ENCODE measurements around the gene SERAC1. TPM values are rescaled to one million over a fixed set of nuclear protein-coding genes. Genes with fewer than 3 reads are reported as not detected.

SERAC1 gene
- total RNA-seq, 1 experiment from 2014 or later, result 7.6 TPM

DNA sequence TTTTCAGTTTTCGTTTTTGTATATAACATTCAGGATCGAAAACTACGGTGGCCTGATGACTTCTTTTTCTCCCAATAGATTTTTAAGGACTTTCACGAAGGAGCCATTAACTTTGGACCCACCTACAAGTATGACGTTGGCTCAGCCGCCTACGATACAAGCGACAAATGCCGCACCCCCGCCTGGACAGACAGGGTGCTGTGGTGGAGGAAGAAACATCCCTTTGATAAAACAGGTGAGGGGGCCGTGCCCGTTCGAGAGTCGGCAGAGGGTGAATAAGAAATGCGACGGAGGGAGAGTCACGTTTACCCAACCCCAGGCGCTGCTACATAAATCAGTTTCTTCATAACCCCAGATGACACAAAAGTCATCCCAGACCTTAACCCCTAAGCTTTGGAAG, 91.5 kb downstream of the SERAC1 start:
- TF ChIP-seq, protein P1, sequence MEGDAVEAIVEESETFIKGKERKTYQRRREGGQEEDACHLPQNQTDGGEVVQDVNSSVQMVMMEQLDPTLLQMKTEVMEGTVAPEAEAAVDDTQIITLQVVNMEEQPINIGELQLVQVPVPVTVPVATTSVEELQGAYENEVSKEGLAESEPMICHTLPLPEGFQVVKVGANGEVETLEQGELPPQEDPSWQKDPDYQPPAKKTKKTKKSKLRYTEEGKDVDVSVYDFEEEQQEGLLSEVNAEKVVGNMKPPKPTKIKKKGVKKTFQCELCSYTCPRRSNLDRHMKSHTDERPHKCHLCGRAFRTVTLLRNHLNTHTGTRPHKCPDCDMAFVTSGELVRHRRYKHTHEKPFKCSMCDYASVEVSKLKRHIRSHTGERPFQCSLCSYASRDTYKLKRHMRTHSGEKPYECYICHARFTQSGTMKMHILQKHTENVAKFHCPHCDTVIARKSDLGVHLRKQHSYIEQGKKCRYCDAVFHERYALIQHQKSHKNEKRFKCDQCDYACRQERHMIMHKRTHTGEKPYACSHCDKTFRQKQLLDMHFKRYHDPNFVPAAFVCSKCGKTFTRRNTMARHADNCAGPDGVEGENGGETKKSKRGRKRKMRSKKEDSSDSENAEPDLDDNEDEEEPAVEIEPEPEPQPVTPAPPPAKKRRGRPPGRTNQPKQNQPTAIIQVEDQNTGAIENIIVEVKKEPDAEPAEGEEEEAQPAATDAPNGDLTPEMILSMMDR (conservative IDR thresholded peaks at IDR 0.05), result no peak
- Histone ChIP-seq H3K4me1 (ENCODE audit: insufficient read depth, low read length) (no peaks in the 10 kb centered on the region), H2BK5ac (ENCODE audit: insufficient read length, low read length) (no peak overlapping the region), H2BK20ac (ENCODE audit: low read depth, low read length, poor library complexity, severe bottlenecking) (no peak overlapping the region), H2BK120ac (ENCODE audit: low read depth, low read length, poor library complexity, severe bottlenecking) (no peak overlapping the region), H3K23ac (ENCODE audit: insufficient read length, low read depth, low read length) (no peak overlapping the region), H3K9me3 (ENCODE audit: control insufficient read depth, low read depth, low read length) (no peaks in the 10 kb centered on the region), H3K4ac (ENCODE audit: low read depth, low read length) (no peak overlapping the region), H3K23me2 (ENCODE audit: insufficient read length, low read depth, low read length, poor library complexity, severe bottlenecking) (no peaks in the 10 kb centered on the region), H2BK15ac (ENCODE audit: low read depth, low read length) (no peak overlapping the region), H4K5ac (ENCODE audit: insufficient read length, low read depth, low read length) (no peak overlapping the region), H3K9ac (ENCODE audit: extremely low read depth, insufficient read length, low read length) (no peak overlapping the region), H3T11ph (ENCODE audit: low read length) (no peak overlapping the region), H3K27ac (ENCODE audit: insufficient read length, low read depth, low read length) (no peak overlapping the region), H4K20me1 (ENCODE audit: control insufficient read depth, insufficient read depth, insufficient read length) (no peaks in the 10 kb centered on the region), H4K91ac (ENCODE audit: insufficient read length, low read depth, low read length) (no peak overlapping the region), H3K79me1 (ENCODE audit: insufficient read depth, low read depth, low read length, poor library complexity, severe bottlenecking) (no peaks in the 10 kb centered on the region), H3K56ac (ENCODE audit: insufficient read length, low read depth, low read length) (no peak overlapping the region), H2AFZ (ENCODE audit: low read length) (no peak overlapping the region), H3K79me2 (ENCODE audit: insufficient read depth, low read length) (no peaks in the 10 kb centered on the region), H3K4me2 (ENCODE audit: insufficient read depth, insufficient read length, low read length) (no peak overlapping the region), H2AK5ac (ENCODE audit: insufficient read length, low read length) (no peak overlapping the region), H3K27me3 (ENCODE audit: insufficient read depth, low read length) (no peaks in the 10 kb centered on the region), H3K18ac (ENCODE audit: insufficient read length, low read depth, low read length) (no peak overlapping the region), H3K14ac (ENCODE audit: insufficient read depth, low read length) (no peak overlapping the region), H2BK12ac (ENCODE audit: insufficient read length, low read depth, low read length) (no peak overlapping the region), H4K8ac (replicated peaks; ENCODE audit: insufficient read length, low read depth, low read length) (no peak overlapping the region)
- Mint-ChIP-seq H3K4me1 (peaks cover 3 to 4% of the 10 kb centered on the region in 2 experiments), H3K27ac (peak overlapping the region in 1 of 3 experiments; percentile 83; a peak in 1 of 7 replicates), H3K36me3 (ENCODE audit: insufficient read depth in 1 of 3, low read depth in 3 of 3) (peaks cover 10 to 71% (median 14%) of the 10 kb centered on the region in 3 experiments), H3K9me3 (no peaks in the 10 kb centered on the region), H3K4me3 (no peak overlapping the region), H3K27me3 (ENCODE audit: low read depth) (no peaks in the 10 kb centered on the region)
- DNase-seq, result no peak
- no CpG with 5 or more reads among the region's 18 CpGs for WGBS (ENCODE audit: extremely low coverage, insufficient read length, low lambda C conversion rate)

Measured in H9 (cell line).